GM19397 (cell line): ENCODE measurements around the gene NFATC1.
A peak's percentile ranks its signal among the peaks of the same experiment; 100 is the strongest.

Experiments
- ATAC-seq: cut with Tn5 transposase; IDR thresholded peaks from one replicate; pipeline ENCODE4 v1.9.1; 2021; ENCODE audit warnings: mild to moderate bottlenecking, moderate library complexity; ENCODE audit not compliant: unreplicated experiment

Gene NFATC1

GRCh38 chr18:79517341-79517740 is 121.6 kb downstream of the NFATC1 start:
- no peak for ATAC-seq

GRCh38 chr18:79518028-79518682 is 122.4 kb downstream of the NFATC1 start:
- ATAC-seq, result no peak

GRCh38 chr18:79518683-79519128 is 123.0 kb downstream of the NFATC1 start:
- ATAC-seq, result no peak

GRCh38 chr18:79519751-79520477 is 124.2 kb downstream of the NFATC1 start:
- no peak for ATAC-seq

- no peak for ATAC-seq
These were observed 125.0 kb downstream of the NFATC1 start for GRCh38 chr18:79520478-79521390.

GRCh38 chr18:79521416-79522205 is 125.9 kb downstream of the NFATC1 start:
- no peak for ATAC-seq

- ATAC-seq, result no peak
These were observed 126.9 kb downstream of the NFATC1 start for GRCh38 chr18:79522451-79523205.

- ATAC-seq, result peak; percentile 17
These were observed 127.5 kb downstream of the NFATC1 start for GRCh38 chr18:79523206-79523735.

- ATAC-seq, result peak; percentile 42
These were observed 128.0 kb downstream of the NFATC1 start for GRCh38 chr18:79523736-79524180.

- peak; percentile 30 for ATAC-seq
These were observed 128.7 kb downstream of the NFATC1 start for GRCh38 chr18:79524181-79525078.

GRCh38 chr18:79525556-79526467 is 130.1 kb downstream of the NFATC1 start:
- ATAC-seq, result no peak

GRCh38 chr18:79526468-79527460 is 131.0 kb downstream of the NFATC1 start:
- no peak for ATAC-seq

GRCh38 chr18:79527656-79528315 is 132.1 kb downstream of the NFATC1 start:
- no peak for ATAC-seq

GRCh38 chr18:79528316-79528695 is 132.6 kb downstream of the NFATC1 start:
- no peak for ATAC-seq

GRCh38 chr18:79528846-79529245 is 133.1 kb downstream of the NFATC1 start:
- ATAC-seq, result no peak

- ATAC-seq, result no peak
These were observed 133.6 kb downstream of the NFATC1 start for GRCh38 chr18:79529296-79529695.
